GM18858 (cell line): ENCODE results near the gene IRF4.
"Not testable (repeated sequence)": the region's sequence is repeated elsewhere in the genome, so short reads cannot be mapped to it uniquely, and the experiment has no call there.

Experiments
- ATAC-seq: cut with Tn5 transposase; IDR thresholded peaks from one replicate; pipeline ENCODE4 v1.9.1; 2021; ENCODE audit not compliant: unreplicated experiment

Gene IRF4

GRCh38 chr6:364609-365540 is 26.7 kb upstream of the IRF4 start:
- peak; percentile 42 for ATAC-seq

DNA sequence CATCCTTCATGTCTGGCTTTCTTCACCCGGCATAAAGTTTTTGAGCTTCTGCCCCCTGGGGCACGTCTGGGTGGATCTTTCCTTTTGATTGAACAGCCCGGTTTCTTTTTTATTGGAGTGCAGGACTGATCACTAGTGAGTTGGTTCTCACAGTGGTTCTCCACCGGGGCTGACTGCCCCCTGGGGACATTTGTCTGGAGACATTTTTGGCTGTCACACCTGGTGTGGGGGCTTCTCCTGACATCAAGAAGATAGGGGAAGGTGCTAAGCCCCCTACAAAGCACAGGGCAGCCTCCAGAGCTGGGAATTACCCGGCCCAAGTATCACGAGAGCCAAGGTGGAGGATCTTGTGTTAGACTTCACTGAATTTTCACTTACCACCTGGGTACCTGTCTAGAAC is 25.7 kb upstream of the IRF4 start:
- ATAC-seq = no peak

DNA sequence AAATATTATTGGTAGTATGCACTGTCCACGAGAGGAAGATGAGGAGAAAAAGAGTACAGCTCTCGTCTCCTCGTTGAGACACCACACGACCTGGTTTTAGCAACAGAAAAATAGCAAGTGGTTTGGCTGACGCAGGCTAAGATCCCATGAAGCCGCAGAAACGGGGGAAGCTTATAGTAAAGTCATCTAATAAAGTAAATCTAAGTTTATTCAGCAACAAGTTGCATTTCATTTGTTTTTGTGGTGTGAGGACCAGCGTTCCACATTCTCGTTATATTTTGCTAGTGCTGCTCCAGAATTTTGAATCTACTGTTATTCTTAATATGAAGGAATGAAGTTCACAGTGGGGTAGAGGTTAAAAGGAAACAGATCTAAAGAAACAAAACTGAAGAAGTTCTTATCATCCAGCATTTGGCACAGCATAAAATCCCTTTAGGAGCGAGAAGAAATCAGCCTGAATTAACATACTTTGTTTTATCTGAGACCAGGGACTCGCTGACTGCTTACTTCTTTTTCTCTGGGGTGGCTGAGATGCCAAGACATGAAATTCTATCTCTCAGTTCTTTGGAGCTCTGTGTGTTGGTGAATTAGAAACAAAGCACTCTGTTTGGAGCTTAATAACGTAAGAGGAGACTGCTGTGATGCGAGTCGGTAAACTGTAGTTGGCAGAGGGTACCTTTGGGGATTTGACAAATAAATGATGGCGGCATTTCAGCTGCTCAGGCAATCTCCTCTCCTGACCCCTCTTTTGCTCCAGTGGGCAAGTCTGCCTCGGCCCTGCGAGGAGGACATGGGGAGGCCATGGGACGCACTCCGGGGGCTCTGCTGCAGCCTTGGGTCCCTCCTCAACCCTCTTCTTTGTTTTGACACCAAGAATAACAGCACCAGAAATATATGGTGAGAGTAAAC is 24.9 kb upstream of the IRF4 start:
- ATAC-seq = no peak

GRCh38 chr6:367298-367794 is 24.2 kb upstream of the IRF4 start:
- no peak for ATAC-seq

DNA sequence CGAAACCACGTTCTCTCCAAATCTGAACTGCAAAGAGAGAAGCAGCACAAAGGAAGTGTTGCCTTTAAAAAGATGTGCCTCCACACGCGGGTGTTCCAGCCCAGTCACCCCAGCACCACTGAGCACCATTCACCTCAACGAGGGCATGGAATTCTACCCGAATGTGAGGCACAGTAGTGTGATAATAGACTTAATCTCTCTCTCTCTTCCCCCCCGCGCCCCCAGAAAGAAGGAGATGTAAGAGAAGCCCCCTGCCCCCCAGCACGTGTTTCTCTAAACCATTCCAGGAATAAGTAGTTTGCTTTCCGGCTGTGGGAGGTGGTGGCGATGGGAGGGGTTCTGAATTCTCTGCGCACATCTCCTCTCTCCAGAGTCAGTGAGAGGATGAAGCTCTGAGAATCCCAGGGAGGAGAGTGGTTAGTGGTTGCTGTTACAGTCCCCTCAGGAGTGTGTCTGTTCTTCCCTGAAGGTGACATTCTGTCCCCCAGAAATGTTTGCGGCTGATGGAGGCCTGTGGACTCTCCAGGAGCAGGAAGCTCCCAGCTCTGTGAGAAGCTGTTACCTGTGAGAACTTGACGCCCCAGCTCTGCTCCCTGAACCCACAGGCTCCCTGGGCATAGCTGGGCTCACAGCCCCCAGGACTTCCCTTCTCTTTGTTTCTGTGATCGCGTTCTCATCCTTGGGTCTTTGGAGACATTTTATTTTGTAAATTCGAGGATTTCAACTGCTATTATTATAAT is 23.5 kb upstream of the IRF4 start:
- no peak for ATAC-seq

DNA sequence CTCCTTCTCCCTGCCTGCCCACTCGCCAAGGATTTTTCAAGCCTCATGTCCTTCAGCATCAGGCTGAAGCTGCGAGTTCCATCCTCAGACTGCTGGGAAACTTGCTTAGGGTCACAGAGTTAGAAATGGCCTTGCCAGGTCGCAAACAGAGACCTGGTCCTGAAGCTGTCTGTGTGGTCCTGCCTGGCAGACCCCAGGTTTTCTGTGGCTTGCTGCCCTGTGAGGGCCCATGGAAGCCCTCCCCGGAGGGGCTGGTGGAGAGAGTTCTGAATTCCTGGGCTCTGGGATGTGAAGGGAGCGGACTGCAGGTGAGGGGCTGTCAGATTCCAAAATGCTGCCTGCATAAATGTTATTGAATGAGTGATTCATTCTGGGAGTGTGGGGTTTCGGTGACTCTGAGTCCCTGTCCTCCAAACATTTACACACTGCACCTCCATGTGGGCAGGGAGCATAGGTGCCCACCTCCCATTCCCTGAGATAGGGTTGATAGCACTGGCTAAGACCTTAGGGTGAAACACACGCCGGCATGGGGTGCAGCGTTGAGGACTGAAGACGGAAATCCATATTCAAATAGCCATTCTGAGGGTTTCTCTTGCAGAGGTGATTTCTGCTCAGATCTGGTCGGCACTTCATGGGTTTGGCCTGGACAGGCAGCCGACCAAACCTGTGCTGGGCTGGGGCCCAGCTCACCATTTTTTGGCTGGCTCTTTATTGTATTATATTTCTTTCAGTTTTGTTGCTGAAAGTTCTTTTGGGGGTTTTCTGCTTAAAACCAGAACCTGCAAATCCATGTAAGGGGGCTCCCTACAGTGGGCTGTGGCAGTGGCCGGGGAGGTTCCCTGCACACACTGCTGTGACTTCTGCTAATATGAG is 21.8 kb upstream of the IRF4 start:
- ATAC-seq = no peak

DNA sequence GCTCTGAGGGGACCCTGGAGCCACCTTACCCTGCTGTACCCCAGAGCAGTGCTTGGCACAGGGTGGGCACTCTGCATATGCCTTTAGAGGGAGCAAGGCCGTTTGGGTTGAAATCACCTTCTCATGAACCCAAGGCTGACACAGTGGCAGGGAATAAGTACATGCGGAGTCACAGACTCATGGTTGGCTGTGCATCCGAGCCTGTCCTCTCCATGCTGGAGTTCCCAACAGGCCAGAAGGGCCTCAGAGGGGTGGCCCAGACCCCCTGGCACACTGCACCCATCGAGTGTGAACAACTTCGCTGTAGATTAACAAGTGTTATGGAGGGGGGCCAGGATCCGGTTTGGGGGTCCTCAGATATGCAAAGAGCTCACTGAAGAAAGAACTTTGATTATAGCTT is 21.0 kb upstream of the IRF4 start:
- no peak for ATAC-seq

DNA sequence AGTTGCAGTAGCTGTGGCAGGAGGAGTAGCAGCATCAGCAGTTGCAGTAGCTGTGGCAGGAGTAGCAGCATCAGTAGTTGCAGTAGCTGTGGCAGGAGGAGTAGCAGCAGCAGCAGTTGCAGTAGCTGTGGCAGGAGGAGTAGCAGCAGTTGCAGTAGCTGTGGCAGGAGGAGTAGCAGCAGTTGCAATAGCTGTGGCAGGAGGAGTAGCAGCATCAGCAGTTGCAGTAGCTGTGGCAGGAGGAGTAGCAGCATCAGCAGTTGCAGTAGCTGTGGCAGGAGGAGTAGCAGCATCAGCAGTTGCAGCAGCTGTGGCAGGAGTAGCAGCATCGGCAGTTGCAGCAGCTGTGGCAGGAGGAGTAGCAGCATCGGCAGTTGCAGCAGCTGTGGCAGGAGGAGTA is 19.7 kb upstream of the IRF4 start:
- not testable (repeated sequence) for ATAC-seq

DNA sequence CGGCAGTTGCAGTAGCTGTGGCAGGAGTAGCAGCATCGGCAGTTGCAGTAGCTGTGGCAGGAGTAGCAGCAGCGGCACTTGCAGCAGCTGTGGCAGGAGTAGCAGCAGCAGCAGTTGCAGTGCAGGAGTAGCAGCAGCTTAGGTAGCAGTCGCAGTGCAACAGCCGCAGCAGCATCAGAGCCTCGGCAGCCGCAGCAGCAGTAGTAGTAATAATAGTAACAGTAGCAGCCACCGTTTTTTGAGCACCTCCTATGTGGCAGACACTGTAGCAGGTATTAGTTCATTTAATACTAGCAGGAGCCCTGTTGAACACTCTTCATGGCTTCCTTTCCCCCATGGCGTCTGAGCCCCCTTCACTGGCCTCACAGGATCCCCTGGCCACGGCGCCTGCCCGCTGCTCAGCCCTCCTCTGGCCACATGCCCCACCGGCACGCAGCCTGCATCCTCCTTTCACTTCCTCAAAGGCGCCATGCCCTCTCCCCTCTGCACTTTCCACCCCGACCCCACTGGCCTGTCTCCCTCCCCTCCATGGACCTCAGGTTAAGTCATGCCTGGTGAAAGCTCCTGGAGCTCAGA is 19.1 kb upstream of the IRF4 start:
- ATAC-seq = no peak

GRCh38 chr6:373031-373430 is 18.5 kb upstream of the IRF4 start:
- ATAC-seq = no peak

DNA sequence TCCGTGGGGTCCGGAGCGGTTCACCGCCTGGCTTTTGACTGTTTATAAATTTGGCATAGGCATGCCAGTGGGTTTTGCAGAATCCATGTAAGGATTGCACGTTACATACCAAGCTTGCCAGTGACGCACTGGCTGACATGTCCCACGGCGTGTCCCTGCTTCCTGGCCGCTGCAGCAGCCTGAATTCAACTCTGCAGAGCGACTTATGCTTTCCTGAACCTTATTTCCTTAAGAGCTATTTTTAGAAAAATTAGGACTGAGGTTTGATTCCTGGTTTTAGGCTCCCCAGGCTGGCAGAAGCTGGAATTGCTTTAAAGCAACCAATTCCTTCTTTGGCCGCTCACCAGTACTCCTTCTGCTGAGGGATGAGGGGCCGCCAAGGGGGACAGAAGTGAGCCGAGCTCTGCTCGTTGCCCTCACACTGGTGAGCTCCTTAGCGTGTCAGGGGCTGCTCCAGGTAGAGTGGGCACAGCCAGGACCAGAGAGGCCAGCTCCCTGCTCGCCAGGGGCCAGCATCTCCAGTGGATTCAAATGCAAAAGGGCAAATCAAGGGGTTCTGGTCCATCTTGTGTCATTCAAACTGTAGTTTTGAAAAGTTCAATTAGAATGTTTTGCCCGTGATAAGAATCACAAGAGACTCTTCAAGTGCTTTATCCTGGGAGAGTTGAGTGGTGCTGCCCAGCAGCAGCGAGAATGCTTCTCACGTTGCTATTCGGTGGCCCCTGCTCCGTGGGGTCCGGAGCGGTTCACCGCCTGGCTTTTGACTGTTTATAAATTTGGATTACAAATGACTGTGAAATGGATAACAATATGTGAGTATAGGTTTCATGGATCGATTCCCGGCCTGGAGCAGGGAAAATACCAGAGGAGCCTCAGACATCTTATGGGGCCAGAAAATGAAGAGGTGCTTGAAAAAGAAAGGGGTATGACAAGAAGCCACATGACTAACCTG is 17.5 kb upstream of the IRF4 start:
- ATAC-seq = no peak

DNA sequence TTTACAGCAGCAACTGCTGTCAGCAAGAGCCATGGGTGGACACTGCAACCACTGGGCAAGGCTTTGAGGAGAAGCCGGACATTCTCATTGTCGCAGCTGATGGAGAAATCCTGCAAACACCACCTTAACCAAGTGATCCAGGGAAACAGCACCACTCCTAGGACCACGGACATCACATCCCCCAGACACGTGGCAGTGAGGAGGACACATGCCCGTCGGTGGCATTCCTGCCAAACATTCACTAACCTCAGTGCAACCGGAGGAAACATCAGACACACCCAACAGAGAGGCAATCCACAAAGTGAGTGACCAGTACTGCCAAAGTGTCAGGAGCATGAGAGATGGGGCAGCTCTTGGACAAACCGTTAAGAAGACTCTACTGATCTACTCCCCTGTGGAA is 16.6 kb upstream of the IRF4 start:
- ATAC-seq = no peak

DNA sequence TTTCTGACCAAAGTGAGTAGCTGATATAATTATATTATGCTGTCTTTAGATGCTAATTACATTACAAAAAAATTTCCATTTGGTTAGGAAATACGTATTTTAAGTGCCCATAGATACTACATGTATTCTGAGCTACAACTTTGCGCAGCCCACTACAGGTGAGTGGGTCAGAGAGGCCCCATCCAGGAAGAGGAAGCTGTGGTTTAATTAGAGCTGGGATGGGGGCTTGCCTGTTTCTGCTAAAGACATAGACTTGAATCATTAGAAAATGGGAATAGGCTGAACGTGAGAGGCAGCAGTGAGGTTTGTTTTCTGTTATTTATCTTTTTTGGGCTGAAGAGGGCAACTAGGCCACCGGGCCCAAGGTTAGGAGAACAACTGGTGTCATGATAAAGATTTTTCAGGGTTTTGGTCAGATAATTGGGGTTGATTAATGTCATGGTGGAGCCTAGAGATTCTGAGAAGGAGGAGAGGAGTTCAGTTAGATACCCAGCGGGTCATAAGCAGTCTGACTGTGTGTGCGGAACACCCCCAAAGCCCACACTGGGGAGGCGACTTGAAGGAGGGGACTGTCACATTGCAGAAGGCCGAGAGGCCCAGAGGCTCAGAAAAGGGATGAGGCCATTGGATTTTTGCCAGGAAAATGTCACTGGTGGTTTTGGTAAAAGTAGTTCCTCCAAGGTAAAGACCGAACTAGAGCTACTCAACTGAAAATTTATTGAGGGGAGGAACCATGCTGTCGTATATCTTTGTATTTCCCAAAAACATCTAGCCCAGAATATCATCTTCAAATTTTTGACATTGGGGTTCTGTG is 14.5 kb upstream of the IRF4 start:
- no peak for ATAC-seq

GRCh38 chr6:377641-378020 is 13.9 kb upstream of the IRF4 start:
- ATAC-seq = not testable (repeated sequence)

- ATAC-seq = peak; percentile 33
Observed at GRCh38 chr6:378090-378957, 13.2 kb upstream of the IRF4 start.

DNA sequence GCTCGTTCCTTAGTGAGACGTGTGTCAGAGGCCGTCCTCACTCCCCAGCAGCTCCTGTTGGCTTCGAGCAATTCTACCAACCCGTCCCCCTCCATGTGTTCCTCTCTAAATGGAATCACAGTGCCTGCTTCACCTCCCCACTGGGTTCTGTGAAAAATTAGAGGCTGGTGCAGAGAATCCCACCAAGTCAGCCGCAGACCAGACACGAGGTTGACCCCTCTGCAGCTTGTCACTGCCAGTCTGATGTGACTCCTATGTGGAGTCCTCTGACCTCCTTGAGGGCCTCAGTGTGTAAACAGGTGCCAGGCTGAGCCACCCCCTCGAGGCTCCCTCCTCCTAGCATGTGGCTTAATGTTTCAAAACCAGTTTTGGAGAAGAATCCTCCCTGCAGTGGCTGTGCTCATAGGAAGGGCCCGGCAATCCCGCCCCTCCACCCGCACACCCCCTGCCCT is 12.6 kb upstream of the IRF4 start:
- ATAC-seq = no peak
